Keratinocyte (primary cell): Measurements from ENCODE around the gene KIF25. TPM values are rescaled to one million over a fixed set of nuclear protein-coding genes. Genes with fewer than 3 reads are reported as not detected.

Experiments used
- DNase-seq: peaks from one replicate; pipeline ENCODE4 v3.0.0-alpha.2; 2011; ENCODE audit warnings: low read depth, missing footprints, low spot score
- FAIRE-seq: peaks from 2 replicates; lab custom pipeline; 2011; peaks lifted over from hg19 to GRCh38; lab: Jason Lieb, UNC
- H2AFZ ChIP-seq: 2 replicates; pipeline ENCODE4 v1.6.0; 2012; ENCODE audit warnings: low read length, control low read depth, inconsistent platforms; ENCODE audit not compliant: control insufficient read depth
- H3K27ac ChIP-seq: 2 replicates; pipeline ENCODE4 v1.5.1; 2011; ENCODE audit warnings: low read length; ENCODE audit not compliant: control insufficient read depth, insufficient read depth
- H3K27me3 ChIP-seq: 3 replicates; pipeline ENCODE4 v1.6.0; 2011; ENCODE audit warnings: low read length; ENCODE audit not compliant: control insufficient read depth, insufficient read depth; ENCODE audit errors: extremely low read depth
- H3K36me3 ChIP-seq, 2 experiments: 2 replicates in 1 of 2; 3 replicates in 1 of 2; pipeline ENCODE4 v1.5.1; 2011; ENCODE audit warnings: low read length in 2 of 2, mild to moderate bottlenecking in 1 of 2; ENCODE audit not compliant: control insufficient read depth in 2 of 2, insufficient read depth in 2 of 2; ENCODE audit errors: extremely low read depth in 1 of 2
- H3K4me1 ChIP-seq: 3 replicates; pipeline ENCODE4 v1.5.1; 2011; ENCODE audit warnings: low read length; ENCODE audit not compliant: control insufficient read depth, insufficient read depth; ENCODE audit errors: extremely low read depth
- H3K4me2 ChIP-seq: 3 replicates; pipeline ENCODE4 v1.6.0; 2011; ENCODE audit warnings: low read depth, low read length; ENCODE audit not compliant: control insufficient read depth, insufficient read depth; ENCODE audit errors: extremely low read depth
- H3K4me3 ChIP-seq, 3 experiments: fragments of 200-600 bp in 1 of 3; sonication (generic) in 1 of 3; 2 replicates in 2 of 3; 3 replicates in 1 of 3; pipeline ENCODE4 v1.5.1; 2011 to 2016; ENCODE audit warnings: low read length in 3 of 3, mild to moderate bottlenecking in 3 of 3, control low read depth in 2 of 3, inconsistent platforms in 1 of 3, low read depth in 1 of 3, mixed read lengths in 1 of 3, mixed run types in 1 of 3, moderate library complexity in 1 of 3; ENCODE audit not compliant: control insufficient read depth in 2 of 3, insufficient read depth in 2 of 3; ENCODE audit errors: extremely low read depth in 1 of 3
- H3K79me2 ChIP-seq: 2 replicates; pipeline ENCODE4 v1.6.0; 2012; ENCODE audit warnings: low read length; ENCODE audit not compliant: control insufficient read depth, insufficient read depth
- H3K9ac ChIP-seq: 3 replicates; pipeline ENCODE4 v1.6.0; 2011; ENCODE audit warnings: low read length; ENCODE audit not compliant: control insufficient read depth, insufficient read depth; ENCODE audit errors: extremely low read depth
- H3K9me1 ChIP-seq: 3 replicates; pipeline ENCODE4 v1.6.0; 2011; ENCODE audit warnings: low read length; ENCODE audit not compliant: control insufficient read depth, insufficient read depth; ENCODE audit errors: extremely low read depth
- H3K9me3 ChIP-seq: 2 replicates; pipeline ENCODE4 v1.5.1; 2012; ENCODE audit warnings: low read depth, low read length; ENCODE audit not compliant: control insufficient read depth
- H4K20me1 ChIP-seq: 3 replicates; pipeline ENCODE4 v1.6.0; 2011; ENCODE audit warnings: low read length; ENCODE audit not compliant: control insufficient read depth, insufficient read depth; ENCODE audit errors: extremely low read depth
- EZH2 ChIP-seq: IDR thresholded peaks from one replicate; pipeline ENCODE4 v1.6.1; 2012; ENCODE audit warnings: inconsistent platforms, mild to moderate bottlenecking, low read length, moderate library complexity
- dilution Hi-C: fragments of 300-500 bp; cut with MboI; formaldehyde crosslinking; loops from one replicate; pipeline ENCODE4 v1.7.0; 2020; ENCODE audit warnings: low sequenced_read_pairs; ENCODE audit not compliant: extremely low pct_ligation_motif_present
- polyA plus RNA-seq, 5 experiments: library from polyadenylated mRNA; depleted of rRNA in 3 of 5; stranded (reverse) in 3 of 5; stranded (forward) in 1 of 5; unstranded in 1 of 5; fragments of >200 nt; gene quantifications; 1 replicate in 1 of 5; 2 replicates in 3 of 5; 3 replicates in 1 of 5; pipeline versions ENCODE4 v1.2.1 to v1.2.3, GENCODE V29; 2011 to 2012; ENCODE audit warnings: missing spikeins in 2 of 5, low read depth in 1 of 5, low replicate concordance in 1 of 5
- TF ChIP-seq, protein P1 (sequence below), 3 experiments: IDR thresholded peaks in 1 of 3; conservative IDR thresholded peaks in 1 of 3; optimal IDR thresholded peaks in 1 of 3; 2 replicates in 2 of 3; 3 replicates in 1 of 3; pipeline versions ENCODE3 to v1.5.1; 2011; ENCODE audit warnings: low read length in 3 of 3, mild to moderate bottlenecking in 3 of 3, moderate library complexity in 2 of 3, control low read depth in 1 of 3, inconsistent platforms in 1 of 3; ENCODE audit not compliant: insufficient read depth in 2 of 3; ENCODE audit errors: extremely low read depth in 1 of 3

KIF25 gene
- polyA plus RNA-seq, 1 donor (not counting 4 experiments of a cell fraction or from before 2014, with no cell fraction given) = not detected

GRCh38 chr6:167953551-167953950 is 43.9 kb upstream of the KIF25 start:
- TF ChIP-seq EZH2 = no peak
- TF ChIP-seq, protein P1, sequence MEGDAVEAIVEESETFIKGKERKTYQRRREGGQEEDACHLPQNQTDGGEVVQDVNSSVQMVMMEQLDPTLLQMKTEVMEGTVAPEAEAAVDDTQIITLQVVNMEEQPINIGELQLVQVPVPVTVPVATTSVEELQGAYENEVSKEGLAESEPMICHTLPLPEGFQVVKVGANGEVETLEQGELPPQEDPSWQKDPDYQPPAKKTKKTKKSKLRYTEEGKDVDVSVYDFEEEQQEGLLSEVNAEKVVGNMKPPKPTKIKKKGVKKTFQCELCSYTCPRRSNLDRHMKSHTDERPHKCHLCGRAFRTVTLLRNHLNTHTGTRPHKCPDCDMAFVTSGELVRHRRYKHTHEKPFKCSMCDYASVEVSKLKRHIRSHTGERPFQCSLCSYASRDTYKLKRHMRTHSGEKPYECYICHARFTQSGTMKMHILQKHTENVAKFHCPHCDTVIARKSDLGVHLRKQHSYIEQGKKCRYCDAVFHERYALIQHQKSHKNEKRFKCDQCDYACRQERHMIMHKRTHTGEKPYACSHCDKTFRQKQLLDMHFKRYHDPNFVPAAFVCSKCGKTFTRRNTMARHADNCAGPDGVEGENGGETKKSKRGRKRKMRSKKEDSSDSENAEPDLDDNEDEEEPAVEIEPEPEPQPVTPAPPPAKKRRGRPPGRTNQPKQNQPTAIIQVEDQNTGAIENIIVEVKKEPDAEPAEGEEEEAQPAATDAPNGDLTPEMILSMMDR (optimal IDR thresholded peaks at IDR 0.05 in 1 of 3, IDR thresholded peaks at IDR 0.05 in 1 of 3, conservative IDR thresholded peaks at IDR 0.05 in 1 of 3; ENCODE audit: extremely low read depth in 1 of 3, insufficient read depth in 2 of 3, low read length in 3 of 3) = no peak
- dilution Hi-C loops = no loop called here
- Histone ChIP-seq H3K4me1 (peaks cover 9% of the 10 kb centered on the region), H2AFZ (no peak overlapping the region), H3K27ac (no peak overlapping the region), H3K36me3 (peaks cover 10 to 15% of the 10 kb centered on the region in 2 experiments), H3K9ac (no peak overlapping the region), H3K4me3 (no peak overlapping the region), H3K9me1 (peaks cover 6% of the 10 kb centered on the region), H3K79me2 (peaks cover 12% of the 10 kb centered on the region), H3K4me2 (no peak overlapping the region), H3K27me3 (no peaks in the 10 kb centered on the region), H3K9me3 (no peaks in the 10 kb centered on the region), H4K20me1 (peaks cover 3% of the 10 kb centered on the region)
- DNase-seq (no peak), FAIRE-seq (no peak)

DNA sequence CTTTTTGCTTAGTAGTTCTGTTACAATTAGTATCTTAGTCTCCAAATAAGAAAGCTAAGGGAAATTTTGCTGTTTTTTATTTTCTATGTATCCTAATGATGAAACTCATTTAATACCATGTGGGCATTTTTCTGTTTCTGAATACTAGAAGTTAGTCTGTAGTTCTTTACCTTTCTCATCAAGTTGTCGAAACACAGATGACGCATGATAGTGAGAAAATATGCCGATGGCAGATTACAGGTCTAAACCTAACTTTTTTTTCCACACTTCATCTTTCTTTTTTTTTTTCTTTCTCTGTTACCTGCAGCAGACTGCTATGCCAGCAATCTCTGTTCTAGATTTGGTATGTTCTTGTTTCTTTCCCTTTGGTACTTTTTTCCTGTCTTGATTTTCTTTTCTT is 43.3 kb upstream of the KIF25 start:
- Histone ChIP-seq H3K4me1 (peaks cover 9% of the 10 kb centered on the region), H3K4me2 (no peak overlapping the region), H3K36me3 (peaks cover 7 to 10% of the 10 kb centered on the region in 2 experiments), H3K9ac (no peak overlapping the region), H3K27me3 (no peaks in the 10 kb centered on the region), H2AFZ (no peak overlapping the region), H4K20me1 (peaks cover 3% of the 10 kb centered on the region), H3K9me1 (peaks cover 6% of the 10 kb centered on the region), H3K79me2 (peaks cover 13% of the 10 kb centered on the region), H3K9me3 (no peaks in the 10 kb centered on the region), H3K27ac (no peak overlapping the region), H3K4me3 (no peak overlapping the region)
- dilution Hi-C loops = no loop called here
- no peak for FAIRE-seq
- TF ChIP-seq, protein P1 (optimal IDR thresholded peaks at IDR 0.05 in 1 of 3, IDR thresholded peaks at IDR 0.05 in 1 of 3, conservative IDR thresholded peaks at IDR 0.05 in 1 of 3; ENCODE audit: extremely low read depth in 1 of 3, insufficient read depth in 2 of 3, low read length in 3 of 3) = no peak
- TF ChIP-seq EZH2 = no peak
- DNase-seq = no peak
